Skeletal muscle satellite cell (primary cell): ENCODE data around the gene MXRA8.

Experiments
- H3K27me3 ChIP-seq: 2 replicates; pipeline ENCODE4 v1.7.0; 2013; ENCODE audit warnings: low read length; ENCODE audit not compliant: control insufficient read depth, insufficient read depth
- H3K36me3 ChIP-seq: 2 replicates; pipeline ENCODE4 v1.7.0; 2013; ENCODE audit warnings: mild to moderate bottlenecking, control low read depth, low read length; ENCODE audit not compliant: insufficient read depth
- H3K4me1 ChIP-seq: 2 replicates; pipeline ENCODE4 v1.7.0; 2013; ENCODE audit warnings: low read length; ENCODE audit not compliant: control insufficient read depth, insufficient read depth
- H3K4me2 ChIP-seq: 2 replicates; pipeline ENCODE4 v1.7.0; 2013; ENCODE audit warnings: mild to moderate bottlenecking, low read length
- H3K4me3 ChIP-seq: 2 replicates; pipeline ENCODE4 v1.7.0; 2013; ENCODE audit warnings: low read length
- H3K9ac ChIP-seq: 2 replicates; pipeline ENCODE4 v1.7.0; 2013; ENCODE audit warnings: mild to moderate bottlenecking, low read depth, low read length, moderate library complexity
- H3K9me3 ChIP-seq: replicated peaks from 2 replicates; pipeline ENCODE4 v1.7.0; 2013; ENCODE audit warnings: mild to moderate bottlenecking, control low read depth, low read length

Gene MXRA8

DNA sequence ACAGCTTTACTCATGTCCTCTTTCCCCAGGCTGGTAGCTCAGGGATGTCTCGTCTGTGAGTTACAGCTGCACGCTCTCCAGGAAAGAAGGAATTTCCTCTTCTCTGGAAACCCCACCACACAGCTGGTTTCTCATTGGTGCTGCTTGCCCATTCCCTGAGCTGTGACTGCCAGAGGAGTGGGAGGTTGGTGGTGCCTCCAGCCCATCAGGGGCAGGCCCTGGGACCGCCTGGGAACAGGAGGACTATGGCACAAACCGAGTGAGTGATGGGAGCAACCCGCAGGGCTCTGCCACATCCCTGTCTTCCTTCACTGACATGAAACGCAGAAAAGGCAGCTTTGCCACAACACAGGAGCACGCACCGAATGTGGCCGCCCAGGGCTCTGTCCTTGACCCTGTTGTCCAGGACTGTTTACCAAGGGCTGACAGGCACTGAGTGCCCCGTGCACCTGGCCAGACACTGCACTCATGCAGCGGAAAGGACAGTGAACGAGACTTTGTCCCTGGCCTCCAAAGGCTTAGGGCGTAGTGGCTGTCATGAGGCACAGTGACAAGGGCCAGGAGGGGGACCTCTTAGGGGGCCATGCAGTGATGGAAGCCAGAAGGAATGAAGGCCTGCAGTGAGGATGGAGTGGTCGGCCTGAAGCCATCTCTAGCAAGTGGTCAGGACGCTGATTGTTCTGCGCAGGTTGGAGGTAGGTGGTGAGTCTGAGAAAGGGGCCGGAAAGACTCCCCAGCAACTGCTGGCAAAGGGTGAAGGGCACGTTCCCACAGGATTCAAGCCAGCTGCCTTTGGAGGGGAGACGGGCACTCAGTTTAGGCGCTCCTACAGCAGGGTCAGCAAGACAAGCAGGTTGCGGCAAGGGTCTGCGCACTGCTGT is 42.5 kb upstream of the MXRA8 start:
- Histone ChIP-seq H3K9ac (peak overlapping the region; percentile 94), H3K9me3 (no peaks in the 10 kb centered on the region), H3K4me3 (peak overlapping the region; percentile 87), H3K36me3 (peaks cover 57% of the 10 kb centered on the region), H3K4me1 (peaks cover 40% of the 10 kb centered on the region), H3K27me3 (no peaks in the 10 kb centered on the region), H3K4me2 (peak overlapping the region; percentile 99)

DNA sequence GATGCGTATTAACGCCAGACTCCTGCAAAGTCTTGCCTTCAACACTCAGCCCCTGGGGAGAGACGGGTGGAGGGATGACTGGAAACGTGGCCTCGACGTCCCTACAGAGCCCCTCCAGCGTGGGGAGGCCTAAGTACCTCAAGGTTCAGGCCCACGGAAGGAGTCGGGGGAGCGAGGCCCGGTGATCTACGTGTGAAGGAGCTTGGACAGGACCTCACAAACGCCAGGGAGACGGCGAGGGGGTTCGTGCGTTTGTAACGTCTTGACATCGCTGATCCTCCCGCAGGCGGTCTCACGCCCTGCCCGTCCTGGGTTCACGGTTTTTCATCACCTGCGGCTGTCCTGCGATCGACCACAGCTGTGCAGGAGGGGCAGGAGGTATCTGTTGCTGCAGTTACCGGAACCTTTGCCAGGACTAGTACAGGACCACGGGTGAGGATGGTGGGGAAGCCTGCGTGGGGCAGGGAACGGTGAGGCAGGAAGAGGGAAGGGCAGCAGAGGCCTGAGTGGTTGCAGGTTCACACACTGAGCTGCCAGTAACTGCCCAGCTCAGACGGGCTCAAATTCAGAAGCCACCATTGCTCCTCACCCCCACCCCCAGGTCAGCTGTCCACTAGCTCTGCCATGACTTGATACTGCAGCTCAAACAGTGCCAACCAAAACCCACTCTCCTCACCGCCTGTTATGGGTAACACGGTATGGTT is 41.7 kb upstream of the MXRA8 start:
- Histone ChIP-seq H3K9ac (peak overlapping the region; percentile 94), H3K4me3 (peak overlapping the region; percentile 87), H3K4me1 (peaks cover 36% of the 10 kb centered on the region), H3K9me3 (no peaks in the 10 kb centered on the region), H3K4me2 (peak overlapping the region; percentile 99), H3K27me3 (no peaks in the 10 kb centered on the region), H3K36me3 (peaks cover 57% of the 10 kb centered on the region)

DNA sequence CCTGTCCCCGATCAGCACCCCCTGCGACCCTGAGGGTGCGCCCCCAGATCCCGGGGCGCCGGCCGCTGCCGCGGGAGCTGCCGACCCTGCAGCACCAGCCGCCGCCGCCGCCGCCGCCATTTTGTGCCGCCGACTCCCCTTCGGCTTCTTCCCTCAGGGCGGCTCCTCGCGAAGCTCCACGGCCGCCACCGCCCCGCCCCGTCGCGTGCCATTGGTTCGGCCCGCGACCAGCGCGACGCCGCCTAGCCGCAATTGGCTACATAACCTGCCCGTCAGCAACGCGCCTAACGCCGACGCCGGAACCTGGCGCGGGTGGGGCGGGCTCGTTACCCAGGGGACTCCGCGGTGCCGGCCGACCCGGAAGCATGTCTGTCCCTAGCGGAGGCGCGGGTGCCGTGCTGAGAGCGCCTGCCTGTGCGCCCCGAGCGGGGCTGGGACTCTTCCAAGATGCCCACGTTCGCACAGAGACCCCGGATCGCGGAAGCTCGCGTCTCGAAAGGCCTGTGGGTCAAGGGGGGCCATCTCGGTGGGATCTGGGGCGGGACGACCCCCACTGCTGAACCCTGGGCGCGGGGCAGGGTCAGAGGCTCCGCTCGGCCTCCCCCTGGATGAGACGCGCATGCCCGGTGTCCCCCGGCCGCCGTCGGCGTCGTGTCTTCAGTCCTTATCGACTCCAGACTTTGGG is 41.0 kb upstream of the MXRA8 start, which contains the start of gene CCNL2:
Gene CCNL2, minus strand, starts transcription at position 149 of the 685 bp plus-strand sequence. Its CDS starts 29 bp downstream, at position 120.
- Histone ChIP-seq H3K4me2 (peak within 1 kb of the TSS; percentile 99), H3K27me3 (no peaks in the 10 kb centered on the region), H3K4me1 (peaks cover 36% of the 10 kb centered on the region), H3K9ac (peak within 1 kb of the TSS; percentile 94), H3K4me3 (peak within 1 kb of the TSS; percentile 95), H3K36me3 (peaks cover 55% of the 10 kb centered on the region), H3K9me3 (no peaks in the 10 kb centered on the region)

DNA sequence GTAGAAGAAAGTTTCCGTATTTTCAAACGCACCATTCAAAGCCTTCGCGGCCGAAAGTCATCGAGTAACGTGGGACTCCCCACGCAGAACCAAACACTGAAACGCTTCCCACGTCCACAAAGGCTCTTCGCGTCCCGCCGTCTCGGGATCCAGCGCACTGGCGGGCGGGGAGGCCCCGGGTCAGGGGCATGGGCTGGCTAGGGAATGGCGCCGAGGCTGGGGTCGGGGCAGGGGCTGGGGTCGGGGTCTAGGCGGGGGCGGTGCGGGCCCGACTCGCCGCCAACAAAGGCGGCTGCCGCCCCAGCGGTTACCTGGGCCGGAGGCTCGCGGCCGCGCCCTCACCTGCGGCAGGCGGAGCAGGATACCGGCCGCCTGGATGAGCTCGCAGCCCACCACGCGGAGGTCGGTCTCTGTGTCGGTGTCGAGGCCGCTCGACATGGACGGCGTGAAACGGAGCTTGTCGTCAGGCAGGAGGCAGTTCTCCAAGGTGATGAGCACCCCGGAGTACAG is 40.4 kb upstream of the MXRA8 start:
- peak overlapping the region; percentile 95 for H3K4me3 ChIP-seq
- H3K9me3 ChIP-seq, result no peaks in the 10 kb centered on the region
- peaks cover 57% of the 10 kb centered on the region for H3K36me3 ChIP-seq
- H3K27me3 ChIP-seq, result no peaks in the 10 kb centered on the region
- peaks cover 36% of the 10 kb centered on the region for H3K4me1 ChIP-seq
- H3K9ac ChIP-seq, result peak overlapping the region; percentile 94
- H3K4me2 ChIP-seq, result peak overlapping the region; percentile 93

DNA sequence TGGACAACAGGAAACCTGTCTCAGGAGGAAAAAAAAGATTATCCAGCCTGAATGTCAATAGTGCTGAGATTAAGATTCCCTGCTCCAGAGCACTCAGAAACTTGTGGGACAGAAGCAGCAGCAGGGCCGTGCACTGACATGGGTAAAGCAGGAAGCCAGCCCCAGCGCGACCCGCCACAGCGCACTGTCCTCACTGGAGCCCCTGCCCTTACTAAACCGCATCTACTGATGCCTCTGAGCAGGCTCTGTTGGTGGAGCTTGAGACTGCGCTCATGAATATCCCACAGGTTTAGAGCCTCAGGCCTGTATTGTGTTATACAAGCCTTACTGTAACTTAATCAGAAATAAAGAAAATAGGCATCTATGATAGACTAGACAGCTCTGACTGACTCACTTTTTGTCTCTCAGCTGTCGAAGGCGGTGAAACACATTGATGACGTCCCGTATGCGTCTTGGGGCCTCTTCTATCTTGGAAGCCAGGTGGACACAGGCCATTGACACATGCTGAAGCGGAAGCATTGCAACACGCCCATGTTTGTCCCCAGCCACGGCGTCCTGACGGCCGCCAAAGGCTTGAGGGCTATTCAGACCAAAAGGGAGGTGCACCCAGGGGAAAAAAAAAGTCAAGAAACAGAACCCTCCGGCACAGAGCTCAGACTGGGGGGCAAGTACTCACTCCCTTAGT is 39.6 kb upstream of the MXRA8 start:
- Histone ChIP-seq H3K4me2 (peak overlapping the region; percentile 93), H3K9me3 (no peaks in the 10 kb centered on the region), H3K27me3 (no peaks in the 10 kb centered on the region), H3K4me1 (peaks cover 36% of the 10 kb centered on the region), H3K9ac (peak overlapping the region; percentile 94), H3K4me3 (peak overlapping the region; percentile 95), H3K36me3 (peaks cover 61% of the 10 kb centered on the region)

DNA sequence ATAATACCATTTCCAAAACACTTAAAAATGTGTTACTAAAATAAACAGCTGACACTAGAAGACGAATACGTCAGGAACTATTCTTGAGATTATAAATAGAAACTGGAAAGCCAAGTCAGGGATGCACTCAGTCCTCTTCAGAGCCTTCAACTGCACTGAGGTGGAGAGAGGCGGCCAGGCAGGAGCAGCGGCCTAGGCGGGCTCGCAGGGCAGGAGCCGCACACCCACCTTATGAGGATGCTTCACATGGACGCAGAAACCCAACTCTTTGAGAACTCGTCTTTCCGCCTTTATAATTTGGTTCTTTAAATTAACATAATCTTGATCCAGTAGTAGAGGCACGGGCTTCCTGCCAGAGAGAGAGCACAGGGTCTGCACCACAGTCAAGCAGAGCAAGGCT is 36.8 kb upstream of the MXRA8 start:
- Histone ChIP-seq H3K36me3 (peaks cover 68% of the 10 kb centered on the region), H3K9me3 (no peaks in the 10 kb centered on the region)

DNA sequence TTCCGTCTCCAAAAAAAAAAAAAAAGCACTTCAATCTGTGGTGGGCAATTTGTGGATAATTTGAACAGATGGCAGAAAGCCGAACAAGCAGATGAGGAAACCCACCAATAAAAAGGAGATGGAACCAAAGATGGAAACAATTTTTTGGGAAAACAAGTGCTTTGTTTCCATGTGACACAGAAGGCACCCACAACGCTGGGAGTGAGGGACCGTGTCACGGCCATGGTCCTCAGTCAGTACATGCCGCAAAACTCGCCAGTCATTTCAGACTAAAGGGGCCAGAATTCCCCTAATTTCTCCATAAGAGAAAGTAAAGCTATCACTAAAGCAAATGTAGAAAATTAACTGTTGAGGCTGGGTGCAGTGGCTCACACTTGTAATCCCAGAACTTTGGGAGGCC is 35.8 kb upstream of the MXRA8 start:
- Histone ChIP-seq H3K9me3 (no peaks in the 10 kb centered on the region), H3K9ac (no peak overlapping the region), H3K36me3 (peaks cover 79% of the 10 kb centered on the region)

More for the DNA sequence above, 36.8 kb upstream of the MXRA8 start:
- H3K4me2 ChIP-seq, result no peak overlapping the region
- H3K27me3 ChIP-seq, result no peaks in the 10 kb centered on the region
- H3K4me3 ChIP-seq, result no peak overlapping the region
- peaks cover 14% of the 10 kb centered on the region for H3K4me1 ChIP-seq
- no peak overlapping the region for H3K9ac ChIP-seq

DNA sequence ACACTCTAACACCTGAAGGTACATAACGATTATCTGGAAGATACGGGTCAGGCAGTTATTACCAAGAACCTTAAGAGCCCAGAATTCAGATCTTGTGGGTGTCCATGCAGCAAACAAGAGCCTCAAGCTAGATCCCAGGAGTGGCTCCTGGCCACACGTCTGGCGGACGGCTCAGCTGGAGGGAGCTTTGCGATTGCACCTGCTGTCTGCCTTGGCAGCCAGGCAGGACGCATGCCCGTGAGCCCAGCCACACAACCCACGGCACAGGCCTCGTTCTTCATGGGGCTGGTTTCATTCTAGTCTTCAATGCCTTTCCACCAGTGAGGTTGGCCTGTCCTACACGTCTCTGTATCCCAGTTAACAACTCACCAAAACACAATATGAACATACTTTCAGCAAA is 35.1 kb upstream of the MXRA8 start:
- peaks cover 12% of the 10 kb centered on the region for H3K4me1 ChIP-seq
- H3K9me3 ChIP-seq, result no peaks in the 10 kb centered on the region
- H3K9ac ChIP-seq, result no peak overlapping the region
- no peak overlapping the region for H3K4me2 ChIP-seq
- H3K27me3 ChIP-seq, result no peaks in the 10 kb centered on the region
- H3K4me3 ChIP-seq, result no peak overlapping the region
- H3K36me3 ChIP-seq, result peaks cover 80% of the 10 kb centered on the region

More for the DNA sequence above, 35.8 kb upstream of the MXRA8 start:
- H3K4me1 ChIP-seq, result peaks cover 12% of the 10 kb centered on the region
- no peaks in the 10 kb centered on the region for H3K27me3 ChIP-seq
- no peak overlapping the region for H3K4me2 ChIP-seq
- H3K4me3 ChIP-seq, result no peak overlapping the region

DNA sequence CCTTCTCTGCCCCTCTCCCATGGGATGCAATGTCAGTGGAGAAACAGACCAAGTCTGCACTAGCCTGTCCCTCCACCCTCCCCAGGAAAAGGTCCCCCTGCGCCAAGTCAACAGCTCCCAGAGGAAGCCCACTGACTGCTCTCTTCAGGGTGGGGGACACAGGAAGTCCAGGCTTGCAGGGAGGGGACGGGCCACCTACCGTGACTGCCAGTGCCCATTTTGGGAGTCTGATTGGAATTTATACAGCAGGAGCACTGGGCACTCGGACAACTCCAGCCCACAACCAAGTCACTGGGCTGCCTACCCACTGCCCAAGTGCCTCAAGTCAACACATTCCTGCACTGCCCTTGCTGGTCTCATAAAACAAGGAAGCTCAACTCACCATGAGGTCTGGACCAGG is 34.7 kb upstream of the MXRA8 start:
- peaks cover 11% of the 10 kb centered on the region for H3K4me1 ChIP-seq
- H3K27me3 ChIP-seq, result no peaks in the 10 kb centered on the region
- H3K9me3 ChIP-seq, result no peaks in the 10 kb centered on the region
- H3K36me3 ChIP-seq, result peaks cover 80% of the 10 kb centered on the region
- H3K9ac ChIP-seq, result no peak overlapping the region
- no peak overlapping the region for H3K4me3 ChIP-seq
- no peak overlapping the region for H3K4me2 ChIP-seq

DNA sequence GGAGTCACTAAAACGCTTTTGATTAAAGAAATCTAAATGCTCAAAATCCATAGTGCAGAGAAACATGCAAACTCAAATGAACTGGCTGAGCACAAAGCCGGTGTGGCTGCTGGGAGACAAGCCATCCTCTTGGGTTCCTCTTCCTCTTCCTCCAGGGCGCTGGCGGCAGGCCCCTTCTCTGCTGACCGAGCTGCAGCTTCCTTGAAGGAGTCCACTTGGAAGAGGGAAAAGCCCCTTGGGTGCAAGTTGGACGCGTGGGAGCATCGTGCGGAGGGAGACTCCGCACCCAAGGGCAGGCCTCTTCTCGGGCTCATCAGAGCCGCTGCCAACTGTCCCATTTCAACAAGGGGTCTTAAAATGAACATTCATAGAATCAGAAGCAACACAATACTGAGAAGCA is 32.9 kb upstream of the MXRA8 start:
- no peaks in the 10 kb centered on the region for H3K9me3 ChIP-seq
- H3K4me1 ChIP-seq, result no peaks in the 10 kb centered on the region
- no peak overlapping the region for H3K4me3 ChIP-seq
- H3K4me2 ChIP-seq, result no peak overlapping the region
- H3K27me3 ChIP-seq, result no peaks in the 10 kb centered on the region
- H3K9ac ChIP-seq, result no peak overlapping the region
- H3K36me3 ChIP-seq, result peaks cover 86% of the 10 kb centered on the region
